Activated CD4-positive, alpha-beta T cell treated with anti-CD3 and anti-CD28 coated beads, Interleukin-2, Interleukin-6, amounts not matched to agents 100 ng/mL and 50 ng/mL, durations not matched to agents 16 hours and 8 hours (primary cell): Measurements from ENCODE around the gene TDO2.
"Not testable (repeated sequence)": the region's sequence is repeated elsewhere in the genome, so short reads cannot be mapped to it uniquely, and the experiment has no call there.

Experiments used
- DNase-seq: peaks from one replicate; pipeline ENCODE4 v3.0.0-alpha.2; 2020

Gene TDO2

DNA sequence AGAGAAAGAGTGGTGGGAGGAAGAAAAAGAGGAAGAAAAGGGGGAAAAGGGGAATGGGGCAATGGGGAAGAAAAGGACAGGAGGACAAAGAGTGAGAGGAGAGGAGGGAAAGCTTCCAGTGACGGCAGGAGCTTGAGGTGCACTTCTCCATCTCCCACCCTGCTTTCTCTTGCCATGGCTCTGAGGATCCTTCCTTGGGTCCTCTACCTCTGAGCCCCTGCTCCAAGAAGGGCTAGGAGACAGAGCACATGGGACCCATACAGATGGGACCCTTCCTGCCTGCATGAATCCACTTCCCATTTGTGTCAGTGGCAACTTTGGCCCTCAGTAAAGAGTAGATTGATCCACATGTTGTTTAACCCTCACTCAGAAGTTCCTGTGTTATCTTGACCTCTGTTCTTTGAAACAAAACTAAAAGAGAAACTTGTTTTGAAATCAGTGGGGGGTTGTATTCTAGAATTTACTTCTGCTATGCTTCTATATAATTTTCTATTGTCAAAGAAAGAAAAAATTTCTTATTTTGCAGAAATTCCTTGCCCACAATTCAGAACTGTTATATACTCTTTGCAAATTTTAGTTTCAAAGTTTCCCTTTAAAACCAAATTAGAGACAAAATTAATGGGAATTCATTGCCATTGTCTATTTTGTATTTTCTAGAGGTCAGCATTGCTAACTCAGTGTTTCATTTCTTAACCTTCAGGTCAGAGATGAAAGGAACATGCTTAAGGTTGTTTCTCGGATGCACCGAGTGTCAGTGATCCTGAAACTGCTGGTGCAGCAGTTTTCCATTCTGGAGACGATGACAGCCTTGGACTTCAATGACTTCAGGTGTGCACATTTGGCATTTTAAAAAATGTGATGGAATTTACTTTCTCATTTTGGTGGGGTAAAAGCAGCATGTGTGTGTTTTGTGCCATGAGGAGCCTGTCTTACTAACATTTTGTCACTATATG is 5.0 kb downstream of the TDO2 start:
- DNase-seq = no peak

DNA sequence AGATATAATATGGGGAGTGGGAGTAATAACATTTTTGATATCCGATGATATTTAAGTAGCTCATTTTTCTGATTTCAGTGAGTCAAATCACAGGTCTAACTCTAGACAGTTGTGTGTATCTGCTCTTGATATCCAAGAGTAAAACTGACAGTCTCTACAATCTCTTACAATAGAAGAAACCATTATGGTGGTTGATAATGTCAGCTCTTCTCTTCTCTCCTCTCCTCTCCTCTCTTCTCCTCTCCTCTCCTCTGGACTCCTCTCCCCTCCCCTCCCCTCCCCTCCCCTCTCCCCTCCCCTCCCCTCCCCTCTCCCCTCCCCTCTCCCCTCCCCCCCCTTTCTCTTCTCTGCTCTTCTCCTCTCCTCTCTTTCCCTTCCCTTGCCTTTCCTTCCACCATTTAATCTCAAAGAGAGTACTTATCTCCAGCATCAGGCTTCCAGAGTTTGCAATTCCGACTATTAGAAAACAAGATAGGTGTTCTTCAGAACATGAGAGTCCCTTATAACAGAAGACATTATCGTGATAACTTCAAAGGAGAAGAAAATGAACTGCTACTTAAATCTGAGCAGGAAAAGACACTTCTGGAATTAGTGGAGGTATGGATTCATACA is 6.2 kb downstream of the TDO2 start:
- no peak for DNase-seq

DNA sequence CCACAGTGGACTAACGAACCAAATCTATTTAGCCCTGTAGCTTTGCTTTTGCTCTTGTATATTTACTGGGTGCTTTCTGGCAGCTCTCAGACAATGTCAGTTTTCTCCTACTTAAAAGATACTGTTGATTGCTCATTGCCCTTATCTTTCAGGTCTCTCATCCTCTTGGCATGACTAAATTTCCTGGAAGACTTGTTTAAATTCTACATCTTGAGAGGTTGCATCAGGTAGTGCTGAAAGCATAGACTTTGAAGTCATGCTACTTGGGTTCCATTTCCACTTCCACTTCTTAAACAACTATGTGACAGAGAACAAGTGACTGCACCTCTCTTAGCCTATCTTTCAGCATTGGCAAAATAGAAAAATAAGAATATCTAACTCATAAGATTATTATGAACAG is 8.4 kb downstream of the TDO2 start:
- peak; percentile 8 for DNase-seq

DNA sequence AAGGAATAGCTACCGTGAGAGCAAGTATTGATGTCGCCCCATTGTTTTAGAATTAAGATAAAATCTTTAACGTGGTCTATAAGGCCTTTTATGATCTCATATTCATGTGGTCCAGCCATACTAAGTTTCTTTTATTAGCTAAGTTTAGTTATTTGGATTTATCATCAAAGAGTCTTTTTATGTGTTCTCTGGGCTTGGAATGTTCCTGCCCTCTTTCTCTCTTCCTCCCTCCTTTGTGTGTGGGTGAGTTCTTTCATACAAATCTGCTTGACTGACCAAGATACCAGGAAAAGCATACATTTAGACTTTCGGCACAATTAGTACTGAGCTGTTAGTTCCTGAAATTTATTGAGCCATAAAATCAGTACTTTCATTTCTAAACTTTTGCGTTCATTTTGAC is 11.3 kb downstream of the TDO2 start:
- DNase-seq = no peak

DNA sequence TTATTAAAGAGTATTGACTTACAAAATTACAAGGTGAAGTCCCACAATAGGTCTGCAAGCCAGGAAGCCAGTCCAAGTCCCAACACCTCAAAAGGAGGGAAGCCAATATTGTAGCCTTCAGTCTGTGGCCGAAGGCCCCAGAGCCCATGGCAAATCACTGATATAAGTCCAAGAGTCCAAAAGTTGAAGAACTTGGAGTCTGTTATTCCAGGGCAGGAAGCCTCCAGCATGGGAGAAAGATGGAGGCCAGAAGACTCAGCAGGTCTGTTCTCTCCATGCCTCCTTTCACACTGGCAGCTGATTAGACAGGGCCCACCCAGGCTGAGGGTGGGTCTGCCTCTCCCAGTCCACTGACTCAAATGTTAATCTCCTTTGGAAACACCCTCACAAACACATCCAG is 18.1 kb downstream of the TDO2 start:
- no peak for DNase-seq

DNA sequence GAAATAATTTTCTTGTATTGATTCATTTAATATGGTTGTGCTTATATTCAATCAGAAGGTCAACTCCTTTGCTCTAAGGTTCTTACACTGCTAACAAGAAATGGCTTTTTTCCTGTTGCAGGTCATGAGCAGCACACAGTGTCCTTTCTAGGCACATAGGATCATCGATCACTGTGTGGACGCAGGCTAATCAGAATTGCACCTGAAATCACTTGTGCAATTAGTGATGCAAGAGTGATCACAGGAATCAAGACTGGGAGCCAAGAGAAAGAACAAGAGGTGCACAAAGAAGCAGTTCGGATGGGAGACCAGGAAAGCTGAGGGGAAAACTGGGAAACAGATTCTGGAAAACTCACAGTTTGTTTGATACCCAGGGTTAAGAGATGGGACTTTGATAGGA is 21.1 kb downstream of the TDO2 start:
- no peak for DNase-seq

DNA sequence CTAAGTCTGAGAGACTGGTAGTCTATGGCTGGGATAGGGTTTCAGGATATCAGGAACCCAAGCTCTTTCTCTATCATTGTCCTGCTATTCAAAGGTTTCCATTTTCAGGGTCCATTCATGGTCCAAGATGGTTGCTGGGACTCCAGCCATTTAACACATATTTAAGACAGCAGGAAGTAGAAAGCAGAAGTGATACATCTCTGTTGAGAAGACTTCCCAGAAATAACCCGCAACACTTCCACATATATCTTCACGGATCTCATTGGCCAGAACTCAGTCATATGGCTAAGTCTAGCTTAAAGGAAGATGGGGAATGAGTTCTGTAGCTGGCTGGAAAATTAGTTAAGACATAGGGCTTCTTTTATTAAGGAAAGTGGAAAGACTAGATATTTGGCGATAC is 26.3 kb downstream of the TDO2 start:
- no peak for DNase-seq

DNA sequence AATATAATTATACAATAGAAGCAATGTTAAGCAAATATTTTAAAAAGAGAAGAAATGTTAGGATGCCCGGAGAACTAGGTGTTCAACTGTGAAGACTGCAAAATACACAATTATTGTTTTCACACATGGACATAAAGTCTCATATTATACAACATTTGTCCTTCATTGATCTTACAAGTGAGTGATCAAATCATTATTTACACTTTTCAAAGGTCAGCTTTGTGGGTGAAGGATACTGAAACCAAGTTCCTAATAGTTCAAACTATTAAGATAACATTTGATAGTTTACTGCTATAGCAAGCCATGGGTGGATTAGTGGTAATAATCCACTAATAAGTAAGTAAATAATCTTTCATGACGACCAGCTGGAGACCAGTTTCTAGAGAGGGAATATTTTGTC is 26.8 kb downstream of the TDO2 start:
- DNase-seq = no peak

DNA sequence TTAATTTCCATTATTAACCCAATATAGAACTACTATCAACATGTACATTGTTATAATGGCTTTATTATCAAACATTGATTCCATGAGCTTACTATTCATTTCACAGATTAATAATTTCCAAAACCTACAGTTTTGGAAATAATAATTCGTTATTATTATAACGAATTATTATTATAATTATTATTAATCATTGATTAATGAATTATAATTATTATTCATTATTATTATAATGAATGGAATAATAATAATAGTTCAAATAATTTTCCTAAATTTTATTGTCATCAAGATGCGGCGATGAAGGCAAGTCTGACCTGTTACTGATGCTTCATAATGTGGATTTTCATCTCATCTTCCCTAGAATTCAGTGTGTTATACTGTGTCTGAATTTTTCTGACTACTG is 28.1 kb downstream of the TDO2 start:
- DNase-seq = no peak

DNA sequence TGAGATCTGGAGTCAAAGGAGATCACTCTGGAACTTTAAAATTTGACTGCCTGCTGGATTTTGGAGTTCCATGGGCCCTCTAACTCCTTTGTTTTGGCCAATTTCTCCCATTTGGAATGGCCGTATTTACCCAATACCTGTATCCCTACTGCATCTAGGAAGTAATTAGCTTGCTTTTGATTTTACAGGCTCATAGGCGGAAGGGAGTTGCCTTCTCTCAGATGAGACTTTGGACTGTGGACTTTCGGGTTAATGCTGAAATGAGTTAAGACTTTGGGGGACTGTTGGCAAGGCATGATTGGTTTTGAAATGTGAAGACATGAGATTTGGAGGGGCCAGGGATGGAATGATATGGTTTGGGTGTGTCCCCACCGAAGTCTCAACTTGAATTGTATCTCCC is 31.1 kb downstream of the TDO2 start:
- DNase-seq = not testable (repeated sequence)

DNA sequence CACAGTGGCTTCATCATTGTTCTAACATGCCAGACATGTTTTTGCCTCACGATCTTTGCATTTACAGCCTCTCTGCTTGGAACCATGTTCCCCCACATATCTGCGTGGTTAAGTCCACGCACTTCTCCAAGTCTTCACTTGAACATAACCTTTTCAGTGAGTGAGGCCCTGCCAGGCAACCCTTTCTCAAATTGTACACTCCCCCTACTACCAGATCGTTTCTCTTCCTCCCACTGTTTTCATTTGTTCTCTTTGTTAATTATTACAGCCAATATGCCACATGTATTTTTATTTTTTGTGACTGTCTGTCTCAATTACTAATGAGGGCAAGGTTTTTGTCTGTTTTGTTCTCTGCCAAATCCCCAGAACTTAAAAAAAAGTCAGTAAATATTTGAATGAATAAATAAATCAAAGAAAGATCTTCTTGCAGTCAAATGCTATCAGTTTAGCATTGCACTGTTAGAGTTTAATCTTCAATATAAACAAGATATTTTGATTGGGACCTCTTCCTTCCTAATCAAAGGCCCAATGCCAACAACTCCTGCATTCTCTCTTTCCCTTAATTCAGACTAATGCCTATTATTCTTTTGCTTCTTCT is 32.0 kb downstream of the TDO2 start:
- no peak for DNase-seq

DNA sequence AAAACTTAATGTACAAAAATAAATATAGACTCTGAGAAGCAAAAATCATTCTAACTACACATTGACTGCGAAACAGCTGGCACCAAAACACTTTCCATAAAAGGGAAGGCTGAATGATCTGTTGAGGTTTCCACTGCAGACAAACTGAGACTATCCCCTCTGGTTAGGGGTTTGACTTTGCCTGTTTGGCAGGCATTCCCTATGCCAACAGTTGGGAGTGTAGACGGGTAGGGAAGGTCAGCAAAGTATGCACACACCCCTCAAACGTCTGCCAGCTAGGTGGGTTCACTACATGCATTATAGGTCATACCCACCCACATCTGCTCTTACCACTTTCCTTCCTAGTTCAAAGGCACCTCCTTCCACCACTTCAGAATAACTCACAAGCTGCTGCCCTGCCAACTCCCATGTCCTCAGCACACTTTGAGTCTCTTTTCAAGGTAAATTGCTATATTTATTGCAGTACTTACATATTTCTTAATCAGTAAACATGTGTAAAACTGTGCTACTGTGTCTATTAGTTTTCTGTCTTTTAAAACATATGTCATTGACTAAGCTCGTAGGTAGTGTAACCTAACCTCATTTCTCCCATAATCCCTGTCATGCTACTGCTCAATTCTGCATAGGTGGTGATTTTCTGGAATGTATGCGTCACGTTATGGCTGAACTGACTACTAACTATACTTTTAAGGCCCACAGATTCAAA is 37.7 kb downstream of the TDO2 start:
- DNase-seq = no peak

DNA sequence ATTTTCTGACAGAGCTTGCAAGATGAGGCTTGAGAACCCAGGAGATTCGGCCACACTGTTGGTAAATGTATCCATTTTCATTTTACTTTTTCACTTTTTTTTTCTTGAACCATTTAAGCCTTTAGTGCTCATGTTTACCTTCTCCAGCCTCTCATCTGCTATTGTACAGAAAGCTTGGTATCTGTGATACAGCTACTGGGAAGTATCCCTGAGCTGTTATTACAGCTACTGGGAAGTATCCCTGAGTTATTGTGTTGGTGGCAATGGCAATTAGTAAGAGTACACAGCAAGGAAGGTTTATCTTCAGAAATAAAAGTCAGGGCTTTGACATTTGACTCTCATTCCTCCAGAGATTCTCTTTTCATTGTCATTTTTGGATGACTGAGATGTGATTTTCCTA is 38.3 kb downstream of the TDO2 start:
- no peak for DNase-seq

DNA sequence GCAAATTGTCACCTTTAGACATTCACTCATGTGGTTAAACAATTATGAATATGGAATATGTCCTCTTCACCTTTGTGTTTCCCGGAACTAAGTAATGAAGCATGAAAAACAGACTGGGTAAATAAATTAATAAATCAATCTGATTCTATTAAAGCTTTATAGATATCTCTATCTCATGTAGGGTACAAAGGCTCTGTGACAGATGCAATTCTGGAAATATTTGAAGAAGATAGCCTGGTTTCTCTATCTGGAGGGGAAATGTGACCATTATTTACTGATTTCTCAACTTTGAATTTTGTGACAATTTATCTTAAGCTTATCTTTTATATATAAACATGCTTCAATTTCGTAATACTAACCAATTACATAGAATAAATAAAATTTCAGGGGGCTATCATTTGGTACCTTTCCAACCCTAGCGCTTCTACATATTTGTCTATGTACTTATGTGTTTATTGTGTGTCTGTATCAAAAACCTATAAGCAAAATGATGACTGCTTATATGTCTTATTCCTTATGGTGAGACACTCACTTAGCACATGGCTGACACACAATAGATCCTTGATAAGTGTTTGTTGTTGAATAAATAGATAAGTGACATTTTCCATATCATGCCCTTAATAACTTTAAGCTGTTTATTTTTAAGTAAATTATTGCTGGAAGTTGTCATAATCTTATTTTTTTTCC is 40.3 kb downstream of the TDO2 start:
- DNase-seq = no peak

DNA sequence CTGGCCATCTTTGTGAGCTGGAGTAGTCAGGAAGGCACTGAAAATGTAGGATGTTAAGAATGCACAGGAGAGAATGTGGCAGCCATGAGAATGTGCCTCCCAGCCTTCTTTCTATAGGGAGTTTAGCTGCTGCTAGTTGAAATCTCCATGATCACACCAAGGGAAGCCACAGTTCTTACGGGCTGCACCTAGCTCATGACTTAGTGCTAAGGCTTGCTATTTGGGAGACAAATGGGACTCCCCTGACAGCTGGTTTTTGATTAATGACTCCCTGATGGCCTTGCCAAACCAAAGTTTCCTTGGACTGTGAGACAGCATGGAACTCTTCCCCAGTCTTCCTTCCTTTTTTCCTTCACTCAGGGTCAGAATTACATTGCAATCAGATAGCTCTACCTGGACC is 41.0 kb downstream of the TDO2 start:
- no peak for DNase-seq

DNA sequence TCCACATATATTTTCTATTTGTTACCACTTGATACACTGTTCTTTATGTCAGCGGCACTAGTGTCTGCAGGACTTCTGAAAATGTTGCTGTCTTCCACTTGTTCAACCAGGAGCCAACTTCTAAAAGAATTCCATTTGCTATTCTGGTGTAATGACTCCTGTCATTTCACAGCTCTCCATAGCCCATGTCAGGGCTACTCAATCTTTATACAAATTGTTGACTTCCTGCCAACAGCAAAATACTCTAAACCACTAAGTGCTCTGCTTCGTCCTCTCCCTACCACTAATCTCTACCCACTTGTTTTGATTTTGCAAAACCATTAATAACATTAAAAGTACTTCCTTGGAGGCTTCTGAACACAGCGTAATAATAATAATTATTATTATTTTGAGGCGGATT is 43.0 kb downstream of the TDO2 start:
- no peak for DNase-seq

DNA sequence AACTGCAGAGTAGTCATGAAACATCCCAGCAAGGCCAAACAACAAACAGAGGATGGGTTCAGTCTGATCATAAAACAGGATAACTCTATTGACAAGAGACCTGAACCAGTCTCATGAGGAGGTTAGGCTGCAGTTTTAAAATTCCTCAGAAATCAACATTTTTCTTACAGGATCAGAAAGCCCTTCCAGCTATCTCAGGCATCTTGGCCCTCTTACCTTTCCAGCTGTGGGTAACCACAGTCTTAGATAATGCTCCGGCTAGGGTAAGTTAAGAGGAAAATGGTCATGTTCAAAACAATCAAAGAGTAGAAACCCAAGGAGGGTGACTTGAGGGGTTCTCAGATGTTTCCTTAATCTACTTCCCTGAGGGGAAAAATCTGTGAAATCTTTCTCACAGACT is 45.0 kb downstream of the TDO2 start:
- DNase-seq = no peak

DNA sequence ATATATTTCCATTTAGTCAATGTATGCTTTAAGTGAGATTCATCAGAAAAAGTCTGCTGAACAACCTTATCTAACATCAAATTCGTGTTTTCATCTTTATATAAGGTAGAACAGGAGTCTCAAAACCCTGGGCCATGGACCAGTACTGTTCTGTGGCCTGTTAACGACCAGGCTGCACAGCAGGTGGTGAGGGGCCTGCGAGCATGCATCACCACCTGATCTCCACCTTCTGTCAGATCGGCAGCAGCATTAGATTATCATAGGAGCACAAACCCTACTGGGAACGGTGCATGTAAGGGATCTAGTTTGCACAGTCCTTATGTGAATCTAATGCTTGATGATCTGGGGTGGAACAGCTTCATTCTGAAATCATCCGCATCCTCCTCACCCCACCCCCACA is 47.0 kb downstream of the TDO2 start:
- no peak for DNase-seq

DNA sequence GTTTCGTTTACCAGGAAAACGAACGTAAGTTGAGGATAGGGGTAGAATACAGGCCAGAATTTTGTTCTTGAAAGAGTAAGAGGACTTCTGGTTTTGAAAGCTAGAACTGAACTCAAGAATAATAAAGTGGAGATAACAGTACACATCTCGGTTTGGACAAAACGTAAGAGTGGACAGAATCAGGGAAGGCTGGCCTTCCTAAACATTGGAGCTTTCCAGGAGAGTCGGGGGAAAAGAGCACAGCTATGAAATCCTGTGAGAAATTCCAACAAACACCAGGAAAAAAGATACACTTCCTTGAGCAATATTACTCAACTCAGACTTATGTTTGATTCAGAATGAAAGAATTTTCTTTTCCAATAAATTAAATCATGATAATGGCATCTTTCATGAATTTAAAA is 49.0 kb downstream of the TDO2 start:
- no peak for DNase-seq

DNA sequence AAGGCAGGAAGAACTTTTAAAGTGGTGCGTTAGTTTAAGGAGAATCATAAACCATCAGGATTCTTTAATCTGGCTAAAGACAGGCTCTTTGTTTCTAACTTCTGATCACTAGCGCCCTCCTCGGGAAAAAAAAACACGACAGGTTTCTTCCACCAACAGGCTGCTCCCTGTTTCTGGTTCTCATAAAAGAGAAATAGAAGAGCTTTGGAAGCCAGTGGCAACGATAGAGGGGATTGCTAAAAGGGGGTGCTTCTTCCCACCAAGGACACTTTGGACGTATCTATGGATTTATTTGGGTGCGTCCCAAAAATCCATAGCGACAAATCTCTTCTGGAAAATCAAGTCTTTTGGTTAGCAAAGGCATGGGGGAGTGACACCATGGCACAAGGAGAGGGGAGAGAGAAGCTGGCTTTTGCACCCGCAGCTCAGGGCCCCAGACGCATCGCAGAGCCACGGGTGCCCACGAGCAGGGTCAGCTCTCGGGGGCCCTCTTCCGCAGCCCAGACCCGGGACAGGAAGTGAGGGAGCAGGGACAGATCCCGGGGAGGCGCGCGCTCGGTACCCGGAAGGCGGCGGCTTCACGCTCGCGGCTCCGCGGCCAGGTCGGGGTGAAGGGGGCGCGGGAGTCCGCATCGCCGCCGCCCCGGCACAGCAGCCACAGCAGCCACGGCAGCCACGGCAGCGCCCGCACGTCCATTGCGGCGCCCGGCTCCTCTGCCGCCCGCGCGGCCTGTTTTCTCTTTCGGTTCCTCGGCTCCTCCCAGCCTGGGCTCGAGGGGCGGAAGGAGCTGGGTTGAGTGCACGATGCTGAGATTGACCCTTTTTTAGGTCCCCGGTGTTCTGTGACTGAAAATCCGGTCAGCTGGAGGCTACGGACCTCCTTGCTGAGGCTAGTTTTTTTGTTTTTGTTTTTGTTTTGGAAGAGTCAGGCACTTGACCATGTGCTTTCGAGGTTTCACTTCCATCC is 49.9 kb downstream of the TDO2 start, which contains the start of gene CTSO:
TSS of gene CTSO (minus strand) at position 716 of the 967 bp plus-strand sequence. CDS start at position 697, 19 bp downstream.
- DNase-seq = peak; percentile 73

DNA sequence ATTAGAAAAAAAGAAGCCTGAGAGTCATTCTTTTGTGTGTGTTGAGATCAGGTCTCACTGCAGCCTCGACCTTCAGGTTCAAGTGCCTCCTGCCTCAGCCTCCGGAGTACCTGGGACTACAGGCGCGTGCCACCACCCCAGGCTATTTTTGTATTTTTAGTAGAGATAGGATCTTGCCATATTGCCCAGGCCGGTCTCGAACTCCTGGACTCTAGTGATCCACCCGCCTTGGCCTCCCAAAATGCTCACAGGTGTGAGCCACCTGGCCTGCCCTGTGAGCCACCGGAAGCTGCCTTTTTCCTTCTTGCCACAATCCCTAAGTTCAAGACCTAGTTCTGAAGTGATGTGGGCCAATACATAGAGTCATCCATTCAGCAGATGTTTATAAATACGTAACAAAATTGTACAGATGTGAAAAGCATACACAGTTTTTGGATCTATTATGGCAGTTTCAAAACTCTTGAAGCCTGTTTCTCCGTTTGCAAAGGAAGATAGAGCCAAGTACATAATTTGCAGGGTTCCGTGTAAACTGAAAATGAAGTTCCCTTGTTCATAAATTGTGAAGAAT is 50.7 kb downstream of the TDO2 start:
- no peak for DNase-seq
